Stimulated activated naive CD4-positive, alpha-beta T cell treated with Interleukin-2 at 50 U/mL for 16 hours (primary cell): ENCODE measurements around the gene ZNF821.
"Not testable (repeated sequence)": the region's sequence is repeated elsewhere in the genome, so short reads cannot be mapped to it uniquely, and the experiment has no call there.

ENCODE experiments used
- DNase-seq: peaks from one replicate; lab custom pipeline; 2025; lab: John Stamatoyannopoulos, UW

The ZNF821 gene, protein sequence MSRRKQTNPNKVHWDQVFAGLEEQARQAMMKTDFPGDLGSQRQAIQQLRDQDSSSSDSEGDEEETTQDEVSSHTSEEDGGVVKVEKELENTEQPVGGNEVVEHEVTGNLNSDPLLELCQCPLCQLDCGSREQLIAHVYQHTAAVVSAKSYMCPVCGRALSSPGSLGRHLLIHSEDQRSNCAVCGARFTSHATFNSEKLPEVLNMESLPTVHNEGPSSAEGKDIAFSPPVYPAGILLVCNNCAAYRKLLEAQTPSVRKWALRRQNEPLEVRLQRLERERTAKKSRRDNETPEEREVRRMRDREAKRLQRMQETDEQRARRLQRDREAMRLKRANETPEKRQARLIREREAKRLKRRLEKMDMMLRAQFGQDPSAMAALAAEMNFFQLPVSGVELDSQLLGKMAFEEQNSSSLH

DNA sequence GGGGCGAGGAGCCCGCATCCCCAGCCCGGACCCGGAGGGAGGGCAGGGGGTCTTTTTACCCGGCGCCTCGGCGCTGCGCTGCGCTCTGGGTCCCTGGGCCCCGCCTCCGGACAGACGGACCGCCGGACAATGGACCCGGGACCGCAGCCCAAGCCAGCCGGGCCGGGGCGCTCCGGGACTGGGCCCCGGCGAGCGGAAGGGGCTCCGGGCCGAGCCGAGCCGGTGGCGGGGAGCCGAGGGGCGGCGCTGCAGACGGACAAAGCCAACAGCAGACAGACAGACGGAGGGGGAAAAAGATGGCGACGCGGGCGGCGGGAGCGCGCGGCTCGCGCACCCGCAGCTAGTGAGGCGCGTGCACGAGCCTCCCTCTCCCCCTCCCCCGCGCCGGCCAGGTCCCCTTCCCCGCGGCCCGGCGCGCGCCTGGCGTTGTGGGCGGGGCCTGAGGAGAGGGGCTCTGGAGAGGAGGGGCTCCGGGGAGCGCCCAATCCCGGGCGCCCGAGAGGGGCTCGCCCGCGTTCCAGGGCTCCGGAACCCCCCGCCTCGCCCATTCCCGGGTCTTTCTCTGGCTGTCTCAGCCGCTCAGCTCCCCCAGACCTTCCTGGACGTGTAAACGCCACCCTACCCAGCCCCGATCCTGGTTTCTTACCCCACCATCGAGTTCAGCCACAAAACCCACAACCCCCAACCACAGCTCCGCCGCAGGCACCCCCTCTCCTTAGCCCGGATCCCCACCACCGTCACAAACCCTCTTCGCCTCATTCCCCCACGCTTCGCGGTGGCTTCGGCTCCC, at the start of gene ZNF821:
Gene ZNF821 (minus strand): TSS at position 334 of the 790 bp plus-strand sequence. CDS start 4,236 bp downstream, outside the sequence.
- DNase-seq = peak; percentile 67

DNA sequence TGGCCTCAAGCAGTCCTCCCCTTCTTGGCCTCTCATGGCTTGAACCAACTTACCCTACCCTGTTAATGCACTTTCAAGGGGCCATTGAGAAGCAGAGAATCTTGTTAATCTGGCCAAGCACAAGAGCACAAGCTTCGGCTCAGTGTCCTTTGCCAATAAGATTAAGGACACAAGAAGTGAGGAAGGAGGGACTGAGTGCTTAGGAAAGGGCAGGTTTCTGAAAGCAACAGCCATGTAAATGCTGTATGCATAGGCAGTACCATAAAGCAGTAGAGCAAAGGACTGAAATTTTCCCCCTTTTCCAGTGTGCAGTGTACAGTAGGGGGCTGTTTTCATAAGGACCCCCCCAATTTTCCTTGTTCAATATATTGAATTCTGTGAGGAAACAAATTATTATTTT, 49.0 kb upstream of the ZNF821 start:
- no peak for DNase-seq

DNA sequence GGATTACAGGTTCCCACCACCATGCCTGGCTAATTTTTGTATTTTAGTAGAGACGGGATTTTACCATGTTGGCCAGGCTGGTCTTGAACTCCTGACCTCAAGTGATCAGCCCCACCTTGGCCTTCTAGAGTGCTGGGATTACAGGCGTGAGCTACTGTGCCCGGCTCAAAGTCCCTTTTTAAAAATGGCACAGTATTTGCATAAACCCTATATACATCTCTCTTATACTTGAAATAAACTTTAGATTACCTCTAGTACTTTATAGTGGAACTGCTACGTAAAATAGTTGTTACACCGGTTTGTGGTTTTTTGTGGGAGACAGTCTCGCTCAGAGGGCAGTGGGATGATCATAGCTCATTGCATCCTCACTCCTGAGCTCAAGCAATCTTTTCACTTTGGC, 47.6 kb upstream of the ZNF821 start:
- DNase-seq = no peak

DNA sequence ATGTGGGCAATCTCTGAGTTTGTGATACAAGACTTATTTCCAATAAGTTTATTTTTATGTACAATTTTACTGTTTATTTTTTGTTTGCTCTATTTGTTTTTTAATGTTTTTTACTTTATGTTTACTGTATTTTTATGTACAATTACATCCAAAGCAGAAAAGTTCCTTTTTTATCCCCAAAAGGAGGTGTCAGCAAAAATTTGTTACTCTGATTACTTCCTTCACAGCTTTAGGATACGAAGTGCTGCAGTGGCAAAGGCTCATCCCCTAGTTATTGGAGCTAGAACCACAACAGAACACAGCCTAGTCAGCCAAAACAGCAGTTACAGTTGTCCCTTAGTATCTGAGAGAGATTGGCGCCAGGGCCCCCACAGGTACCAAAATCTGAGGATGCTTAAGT, 47.0 kb upstream of the ZNF821 start:
- no peak for DNase-seq

DNA sequence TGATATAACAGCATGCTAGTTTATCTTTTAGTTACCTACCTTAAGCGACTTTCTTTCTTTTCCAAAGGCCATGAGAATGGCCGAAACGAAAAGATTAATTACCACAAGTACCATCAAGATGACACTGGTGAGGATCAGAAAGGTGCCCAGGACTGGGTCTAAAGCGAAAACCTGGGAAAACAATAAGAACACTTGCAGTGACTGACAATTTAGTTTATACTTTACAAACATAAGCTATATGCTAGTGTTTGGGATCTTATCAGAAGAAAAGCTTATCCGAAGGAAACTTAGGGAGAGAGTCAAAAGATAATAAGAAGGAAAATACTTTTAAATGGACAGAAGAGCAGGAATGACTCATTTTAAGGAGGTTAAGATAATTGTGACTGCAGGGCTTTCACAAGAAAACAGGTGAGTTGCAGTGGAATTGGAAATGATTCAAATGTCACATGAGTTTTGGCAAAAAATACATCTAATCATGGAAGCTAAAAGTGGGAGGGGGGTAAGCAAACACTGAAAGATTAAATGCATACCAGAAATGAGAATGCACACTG, 46.1 kb upstream of the ZNF821 start:
- no peak for DNase-seq

DNA sequence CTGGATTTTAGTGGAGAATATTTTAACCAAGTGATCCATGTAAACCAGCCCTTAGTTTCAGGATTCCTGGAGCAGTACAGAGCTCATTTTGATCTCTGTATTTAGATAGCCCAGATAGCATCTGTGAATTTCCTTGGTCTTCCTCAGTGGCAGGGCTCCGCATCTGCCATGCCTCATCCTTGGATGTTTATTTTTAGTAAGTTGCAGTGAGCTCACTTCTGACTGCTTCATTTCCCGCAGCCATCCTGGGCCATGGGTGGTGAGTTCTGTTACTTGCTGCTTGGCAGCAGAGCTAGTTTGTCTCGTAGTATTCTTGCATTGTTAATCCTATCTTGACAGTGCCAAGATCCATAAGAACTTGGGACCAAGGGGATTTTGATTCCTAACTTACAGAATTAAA, 45.1 kb upstream of the ZNF821 start:
- no peak for DNase-seq

DNA sequence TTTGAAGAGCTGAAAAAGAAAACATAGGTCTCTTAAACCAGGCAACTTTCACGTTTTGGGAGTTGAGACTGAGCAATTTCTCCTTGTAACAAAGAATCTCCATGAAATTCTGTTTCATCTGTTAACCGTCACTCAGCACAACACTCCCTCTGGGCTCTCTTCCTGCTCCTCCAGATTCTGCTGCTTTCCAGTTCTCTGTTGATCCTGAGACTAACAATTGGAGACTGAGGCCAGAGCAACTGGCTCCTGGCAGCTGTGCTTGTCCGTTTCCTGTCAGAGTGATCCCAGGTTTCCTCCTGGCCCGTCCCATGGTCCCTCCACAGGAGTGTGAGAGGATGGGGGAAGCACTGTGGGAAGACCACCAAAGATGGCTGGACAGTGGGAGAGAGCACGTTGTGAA, 43.8 kb upstream of the ZNF821 start:
- DNase-seq = no peak

DNA sequence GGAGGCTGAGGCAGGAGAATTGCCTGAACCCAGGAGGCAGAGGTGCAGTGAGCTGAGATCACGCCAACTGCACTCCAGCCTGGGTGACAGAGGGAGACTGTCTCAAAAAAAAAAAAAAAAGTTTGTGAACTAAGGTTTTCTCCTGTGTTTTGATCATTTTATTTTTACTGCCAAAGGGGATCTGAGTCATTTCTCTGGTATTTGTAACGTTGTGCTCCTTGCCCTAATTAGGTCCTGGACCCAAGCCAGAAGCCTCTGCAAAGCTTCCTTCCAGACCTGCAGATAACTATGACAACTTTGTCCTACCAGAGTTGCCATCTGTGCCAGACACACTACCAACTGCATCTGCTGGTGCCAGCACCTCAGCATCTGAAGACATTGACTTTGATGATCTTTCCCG, 43.4 kb upstream of the ZNF821 start:
- no peak for DNase-seq

DNA sequence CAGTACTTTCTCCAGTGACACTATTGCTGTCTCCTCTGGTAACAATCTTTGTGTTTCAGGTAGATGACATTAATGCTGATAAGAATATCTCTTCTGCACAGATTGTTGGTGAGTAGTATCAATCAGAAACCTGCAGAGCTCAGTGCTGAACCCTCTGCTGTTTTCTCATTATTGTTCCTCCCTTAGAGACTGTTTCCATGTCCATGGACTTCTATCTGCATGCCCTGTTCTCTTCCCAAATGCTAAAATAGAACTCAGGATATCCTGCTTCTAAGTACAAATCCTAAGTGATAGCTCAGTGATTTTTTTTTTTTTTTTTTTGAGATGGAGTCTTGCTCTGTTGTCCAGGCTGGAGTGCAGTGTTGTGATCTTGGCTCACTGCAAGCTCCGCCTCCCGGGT, 40.7 kb upstream of the ZNF821 start:
- DNase-seq = no peak

DNA sequence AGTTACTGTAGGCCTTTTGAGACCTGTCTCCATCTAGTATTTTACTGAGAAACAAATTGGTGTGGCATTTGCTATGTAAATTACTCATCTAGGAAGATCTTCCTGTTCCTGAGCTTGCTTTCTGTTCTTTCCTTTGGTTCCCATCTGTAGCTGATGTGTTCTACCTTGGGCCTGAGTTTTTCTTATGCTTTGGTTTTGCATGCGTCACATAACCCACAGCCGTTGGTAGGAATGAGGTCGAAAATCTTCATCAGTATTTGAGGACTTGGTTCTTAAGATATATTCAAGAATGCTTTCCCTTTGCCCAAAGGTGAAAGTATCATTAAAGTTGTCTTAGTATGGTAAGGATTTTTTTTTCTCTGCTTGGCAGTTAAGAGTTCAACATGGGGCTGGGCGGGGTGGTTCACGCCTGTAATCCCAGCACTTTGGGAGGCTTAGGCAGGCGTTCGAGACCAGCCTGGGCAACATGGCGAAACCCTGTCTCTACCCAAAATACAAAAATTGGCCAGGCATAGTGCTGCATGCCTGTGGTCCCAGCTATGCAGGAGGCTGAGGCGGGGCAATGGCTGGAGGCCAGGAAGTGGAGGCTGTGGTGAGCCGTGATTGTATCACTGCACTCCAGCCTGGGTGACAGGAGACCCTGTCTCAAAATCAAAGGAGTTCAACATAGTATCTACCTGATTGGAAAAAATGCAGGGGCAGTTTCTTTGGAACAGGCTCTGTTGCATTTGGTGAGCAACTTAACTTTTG, 40.1 kb upstream of the ZNF821 start:
- DNase-seq = no peak

DNA sequence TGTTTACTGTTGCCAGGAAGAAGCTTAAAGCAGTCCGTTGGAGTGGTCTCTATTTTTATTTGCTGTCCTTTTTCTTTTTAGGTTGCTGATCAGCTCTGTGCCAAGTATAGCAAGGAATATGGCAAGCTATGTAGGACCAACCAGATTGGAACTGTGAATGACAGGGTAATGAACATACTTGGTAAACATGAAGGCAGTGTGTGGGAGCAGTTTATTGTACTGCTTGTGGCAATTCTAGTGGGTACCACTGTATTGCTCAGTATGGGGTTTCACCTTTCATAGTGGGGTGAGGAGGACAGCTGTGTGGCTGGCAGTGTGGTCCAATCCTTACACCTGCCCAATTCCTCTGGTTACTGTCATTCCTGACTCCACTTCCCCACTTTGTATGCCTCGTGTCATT, 36.7 kb upstream of the ZNF821 start:
- no peak for DNase-seq

DNA sequence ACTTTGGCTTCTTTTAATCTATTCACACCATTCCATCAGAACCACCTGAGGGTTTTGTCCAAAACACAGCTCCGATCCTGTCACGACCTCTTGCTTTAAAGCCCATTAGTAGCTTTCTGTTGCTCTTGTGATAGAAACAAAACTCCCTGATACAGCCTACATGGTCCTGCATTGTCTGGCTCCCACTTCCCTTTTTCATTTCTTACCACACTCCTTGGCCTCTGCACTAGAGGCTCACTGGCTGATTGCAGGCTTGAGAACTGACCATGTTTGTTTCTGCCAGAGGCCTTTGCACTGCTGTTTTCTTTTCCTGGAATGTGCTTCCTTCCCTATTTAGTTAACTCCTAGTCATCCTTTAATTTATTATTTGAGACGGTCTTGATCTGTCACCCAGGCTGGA, 35.1 kb upstream of the ZNF821 start:
- no peak for DNase-seq

DNA sequence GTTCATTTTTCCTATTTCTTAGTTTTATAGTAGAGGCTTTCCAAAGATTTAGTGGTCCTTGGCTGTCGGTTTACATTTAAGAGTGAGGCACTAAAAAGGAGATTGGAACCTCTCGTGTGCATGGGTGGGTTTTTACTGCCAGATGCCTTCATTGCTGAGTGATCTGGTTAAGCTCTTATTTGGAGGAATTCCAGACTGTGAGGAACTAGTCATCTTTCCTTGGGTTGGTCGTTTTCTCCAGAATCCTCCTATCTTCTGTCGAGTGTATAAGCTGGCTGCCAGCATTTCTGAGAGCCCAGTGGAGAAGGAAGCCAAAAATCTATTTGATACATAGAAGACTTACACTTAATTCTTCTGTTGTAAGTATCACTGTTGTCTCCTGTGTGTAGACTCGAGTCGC, 33.9 kb upstream of the ZNF821 start:
- DNase-seq = no peak

DNA sequence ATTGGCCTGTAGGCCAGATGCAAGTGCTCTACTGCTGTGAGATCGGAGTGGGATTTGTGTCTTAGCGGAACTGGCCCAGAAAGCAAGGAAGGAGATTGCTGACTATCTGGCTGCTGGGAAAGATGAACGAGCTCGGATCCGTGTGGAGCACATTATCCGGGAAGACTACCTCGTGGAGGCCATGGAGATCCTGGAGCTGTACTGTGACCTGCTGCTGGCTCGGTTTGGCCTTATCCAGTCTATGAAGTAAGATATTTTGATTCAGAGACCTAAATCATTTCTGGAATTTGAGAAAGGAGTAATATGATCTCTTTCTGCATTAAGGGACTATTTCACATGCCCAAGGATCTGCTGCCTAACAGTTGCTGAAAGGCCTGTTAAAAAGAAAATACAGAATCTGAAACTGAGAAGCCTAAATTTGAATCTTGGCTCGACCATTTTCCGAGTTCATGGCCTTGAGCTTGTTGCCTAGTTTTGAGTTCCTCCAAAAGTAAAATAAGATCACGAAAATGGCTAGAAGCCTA, 32.5 kb upstream of the ZNF821 start:
- DNase-seq = no peak

DNA sequence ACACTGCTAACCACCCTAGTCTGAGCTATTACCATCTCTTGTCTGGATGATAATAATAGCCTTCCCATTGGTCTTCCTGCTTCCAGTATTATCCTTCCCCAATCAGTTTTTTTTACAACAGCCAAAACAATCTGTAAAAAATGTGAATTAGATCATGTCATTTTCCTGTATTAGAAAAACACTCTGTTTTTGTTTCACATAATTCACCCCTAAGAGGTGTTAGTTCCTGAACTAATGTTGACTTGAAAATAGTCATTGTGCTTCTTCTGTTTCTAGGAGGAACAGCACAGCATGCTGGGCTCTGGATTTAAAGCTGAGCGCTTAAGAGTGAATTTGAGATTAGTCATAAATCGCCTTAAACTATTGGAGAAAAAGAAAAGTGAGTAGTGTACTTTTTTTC, 31.4 kb upstream of the ZNF821 start:
- no peak for DNase-seq

DNA sequence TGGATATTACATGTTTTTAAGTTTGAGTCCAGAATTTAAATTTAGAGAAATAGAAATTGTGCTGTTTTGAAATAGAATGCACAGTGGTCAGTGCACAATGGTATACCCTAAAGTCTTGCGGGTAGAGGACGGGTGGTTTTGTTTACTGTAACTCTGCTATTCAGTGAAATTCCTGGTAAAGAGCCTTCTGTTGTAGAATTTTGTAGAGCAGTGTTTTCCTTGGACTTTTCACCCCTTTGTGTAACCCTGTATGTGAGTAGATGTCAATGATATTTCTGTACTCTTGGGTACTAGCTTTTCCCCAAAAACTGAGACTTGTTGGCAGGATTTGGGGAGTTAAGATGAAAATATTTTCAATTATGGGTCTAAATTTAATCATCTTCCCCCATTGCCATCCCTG, 30.8 kb upstream of the ZNF821 start:
- DNase-seq = no peak

DNA sequence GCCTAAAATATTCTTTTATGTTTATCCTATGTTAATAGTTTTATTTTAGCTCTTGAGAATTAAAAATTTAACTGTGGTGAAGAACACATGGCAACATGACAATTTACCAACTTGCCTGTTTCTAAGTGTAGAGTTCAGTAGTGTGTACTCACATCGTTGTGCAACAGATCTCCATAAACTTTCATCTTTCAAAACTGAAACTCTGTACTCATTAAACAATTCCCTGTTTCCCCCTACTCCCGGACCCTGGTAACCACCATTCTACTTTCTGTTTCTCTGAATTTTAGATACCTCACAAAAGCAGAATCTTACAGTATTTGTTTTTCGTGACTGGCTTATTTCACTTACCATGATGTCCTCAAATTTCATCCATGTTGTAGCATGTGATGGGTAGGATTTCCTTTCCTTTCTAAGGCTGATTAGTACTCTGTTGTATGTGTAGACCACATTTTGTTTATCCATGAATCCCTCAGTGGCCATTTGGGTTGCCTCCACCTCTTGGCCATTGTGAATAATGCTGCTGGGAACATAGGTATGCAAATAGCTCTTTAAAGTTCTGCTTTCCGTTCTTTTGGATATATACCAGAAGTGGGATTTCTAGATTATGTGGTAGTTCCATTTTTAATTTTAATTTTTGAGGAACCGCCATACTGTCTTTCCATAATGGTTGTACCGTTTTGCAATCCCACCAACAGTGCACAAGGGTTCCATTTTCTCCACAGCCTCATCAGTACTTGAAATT, 28.7 kb upstream of the ZNF821 start:
- DNase-seq = no peak

DNA sequence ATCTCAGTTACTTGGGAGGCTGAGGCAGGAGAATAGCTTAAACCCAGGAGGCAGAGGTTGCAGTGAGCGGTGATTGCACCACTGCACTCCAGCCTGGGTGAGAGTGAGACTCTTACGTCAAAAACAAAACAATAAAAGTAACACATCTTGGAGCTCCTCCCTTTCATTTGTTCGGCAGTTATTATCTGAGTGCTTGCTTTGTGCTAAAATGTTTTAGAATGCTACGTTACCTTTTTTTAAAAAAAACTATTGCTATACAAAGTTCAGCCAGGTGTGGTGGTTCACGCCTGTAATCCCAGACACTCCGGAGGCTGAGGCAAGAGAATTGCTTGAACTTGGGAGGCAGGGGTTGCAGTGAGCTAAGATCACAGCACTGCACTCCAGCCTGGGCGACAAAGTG, 27.1 kb upstream of the ZNF821 start:
- no peak for DNase-seq

DNA sequence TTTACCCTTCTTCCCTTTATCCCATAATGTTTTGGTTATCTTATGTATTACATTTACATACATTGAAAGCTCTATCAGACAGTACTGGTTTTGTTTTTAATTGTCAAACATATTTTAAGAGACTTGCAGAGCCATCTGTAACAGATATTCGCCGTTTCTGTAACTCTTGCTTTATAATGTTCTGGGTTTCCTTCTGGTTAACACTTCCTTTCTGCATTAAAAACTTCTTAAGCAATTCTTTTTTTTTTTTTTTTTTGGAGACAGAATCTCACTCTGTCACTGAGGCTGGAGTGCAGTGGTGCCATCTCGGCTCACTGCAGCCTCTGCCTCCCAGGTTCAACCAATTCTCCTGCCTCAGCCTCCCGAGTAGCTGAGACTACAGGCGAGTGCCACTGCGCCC, 21.8 kb upstream of the ZNF821 start:
- not testable (repeated sequence) for DNase-seq

DNA sequence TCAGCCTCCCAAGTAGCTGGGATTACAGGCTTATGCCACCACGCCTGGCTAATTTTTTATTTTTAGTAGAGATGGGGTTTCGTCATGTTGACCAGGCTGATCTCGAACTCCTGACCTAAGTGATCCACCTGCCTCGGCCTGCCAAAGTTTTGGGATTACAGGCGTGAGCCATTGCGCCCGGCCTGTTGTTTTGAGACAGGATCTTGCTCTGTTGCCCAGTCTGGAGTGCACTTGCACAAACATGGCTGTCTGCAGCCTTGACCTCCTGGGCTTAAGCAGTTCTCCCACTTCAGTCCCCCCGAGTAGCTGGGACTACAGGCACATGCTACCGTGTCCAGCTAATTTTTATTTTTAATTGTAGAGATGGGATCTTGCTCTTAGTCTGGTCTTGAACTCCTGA, 20.3 kb upstream of the ZNF821 start:
- no peak for DNase-seq

DNA sequence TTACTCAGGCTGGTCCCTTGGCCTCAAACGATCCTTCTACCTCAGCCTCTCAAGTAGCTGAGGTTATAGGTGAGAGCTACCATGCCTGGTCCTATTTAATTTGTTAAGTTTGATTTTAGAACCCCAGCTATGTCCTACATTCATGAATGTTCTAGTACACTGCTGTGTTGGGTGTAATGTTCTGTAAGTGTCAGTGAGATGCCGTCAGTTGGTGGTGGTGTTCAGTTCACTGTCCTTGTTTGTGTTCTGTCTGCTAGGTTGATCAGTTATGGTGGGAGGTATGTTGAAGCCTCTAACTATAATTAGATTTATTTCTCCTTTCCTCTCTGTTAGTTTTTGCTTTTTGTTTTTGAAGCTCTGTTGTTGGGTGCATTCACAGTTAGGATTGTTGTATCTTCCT, 19.6 kb upstream of the ZNF821 start:
- DNase-seq = no peak
